HEK293T (cell line): ENCODE measurements around the gene PRRG1.

ENCODE experiments used
- ARNT ChIP-seq: fragments of 450-650 bp; IDR thresholded peaks from 2 replicates; pipeline ENCODE4 v1.6.1; 2017; ENCODE audit warnings: mild to moderate bottlenecking
- BHLHE40 ChIP-seq: fragments of 450-650 bp; IDR thresholded peaks from 2 replicates; pipeline ENCODE4 v1.6.1; 2016; ENCODE audit warnings: mild to moderate bottlenecking, moderate library complexity, borderline replicate concordance
- CTBP1 ChIP-seq: fragments of 450-650 bp; IDR thresholded peaks from 2 replicates; pipeline ENCODE4 v1.6.1; 2016; ENCODE audit warnings: borderline replicate concordance
- FOXA1 ChIP-seq: fragments of 450-650 bp; IDR thresholded peaks from 2 replicates; pipeline ENCODE4 v1.6.1; 2016; ENCODE audit warnings: mild to moderate bottlenecking
- FOXK2 ChIP-seq: fragments of 450-650 bp; IDR thresholded peaks from 2 replicates; pipeline ENCODE4 v1.6.1; 2016; ENCODE audit warnings: mild to moderate bottlenecking
- FOXM1 ChIP-seq: fragments of 450-650 bp; IDR thresholded peaks from 2 replicates; pipeline ENCODE4 v1.6.1; 2017; ENCODE audit warnings: mild to moderate bottlenecking, borderline replicate concordance
- LEF1 ChIP-seq: fragments of 450-650 bp; IDR thresholded peaks from 2 replicates; pipeline ENCODE4 v1.6.1; 2017; ENCODE audit warnings: mild to moderate bottlenecking, borderline replicate concordance
- NFRKB ChIP-seq: fragments of 450-650 bp; IDR thresholded peaks from 2 replicates; pipeline ENCODE4 v1.6.1; 2016; ENCODE audit warnings: mild to moderate bottlenecking, moderate library complexity
- PKNOX1 ChIP-seq: fragments of 450-650 bp; IDR thresholded peaks from 2 replicates; pipeline ENCODE4 v1.6.1; 2016
- SP1 ChIP-seq: fragments of 450-650 bp; IDR thresholded peaks from 2 replicates; pipeline ENCODE4 v1.6.1; 2017

GRCh38 chrX:37331546-37331945 lies 17.6 kb upstream of the PRRG1 start:
- no peak for TF ChIP-seq FOXK2
- TF ChIP-seq FOXM1 = no peak
- TF ChIP-seq SP1 = no peak
- TF ChIP-seq PKNOX1 = no peak
- TF ChIP-seq BHLHE40 = no peak
- TF ChIP-seq FOXA1 = no peak
- no peak for TF ChIP-seq LEF1
- no peak for TF ChIP-seq ARNT
- TF ChIP-seq NFRKB = no peak
- TF ChIP-seq CTBP1 = no peak
